Heart right ventricle (tissue), 16 donors: ENCODE data around the gene CYP27A1. TPM values are rescaled to one million over a fixed set of nuclear protein-coding genes. Genes with fewer than 3 reads are reported as not detected.

Experiments used
- ATAC-seq, 8 donors: fragments of 200-7000 bp; cut with Tn5 transposase; one replicate each; pipeline ENCODE4 v1.9.1; 2020; ENCODE audit warnings: mild to moderate bottlenecking in 8 of 8, moderate library complexity in 8 of 8, moderate number of reproducible peaks in 1 of 8
- DNase-seq, 2 donors: peaks; one replicate each; pipeline ENCODE4 v3.0.0-alpha.2; 2020
- H3K27ac ChIP-seq, 10 donors: fragments of 200-600 bp; sonication (generic) in 2 of 10; one replicate each; pipeline versions ENCODE4 v1.5.0 to v1.8.0; 2020 to 2022; ENCODE audit warnings: mild to moderate bottlenecking in 3 of 10
- H3K27me3 ChIP-seq, 7 donors: fragments of 200-600 bp; one replicate each; pipeline ENCODE4 v1.8.0; 2021 to 2022; ENCODE audit warnings: mild to moderate bottlenecking in 2 of 7
- H3K36me3 ChIP-seq, 9 donors: fragments of 200-600 bp; sonication (generic) in 1 of 9; one replicate each; pipeline versions ENCODE4 v1.5.0 to v1.8.0; 2020 to 2022; ENCODE audit warnings: mild to moderate bottlenecking in 2 of 9
- H3K4me1 ChIP-seq, 9 donors: fragments of 200-600 bp; sonication (generic) in 1 of 9; one replicate each; pipeline versions ENCODE4 v1.5.0 to v1.8.0; 2020 to 2022; ENCODE audit warnings: mild to moderate bottlenecking in 4 of 9
- H3K4me3 ChIP-seq, 10 donors: fragments of 200-600 bp; sonication (generic) in 2 of 10; one replicate each; pipeline versions ENCODE4 v1.5.0 to v1.8.0; 2020 to 2022; ENCODE audit warnings: mild to moderate bottlenecking in 7 of 10, moderate library complexity in 2 of 10
- H3K9me3 ChIP-seq, 11 donors: fragments of 200-600 bp in 10 of 11; sonication (generic) in 2 of 11; one replicate each; pipeline versions ENCODE4 v1.5.0 to v1.8.0; 2013 to 2022; ENCODE audit warnings: mild to moderate bottlenecking in 2 of 11, control low read depth in 1 of 11, moderate library complexity in 1 of 11
- WGBS, 2 donors: extraction: QIAGEN DNeasy Blood & Tissue Kit; methylation state at CpG; one replicate each; pipeline ENCODE4 v1.1.7; 2013; ENCODE audit warnings: inconsistent platforms in 1 of 2; 5-methylcytosine and 5-hydroxymethylcytosine counted together
- intact Hi-C, 10 donors: fragments of 100-400 bp; cut with DNase I; formaldehyde crosslinking; loops; one replicate each; pipeline versions ENCODE4 v1.11.1 to v1.14.2; 2022
- polyA plus RNA-seq, 2 donors: library from polyadenylated mRNA; stranded (reverse); fragments of 200-250 nt; gene quantifications; one replicate each; pipeline ENCODE4 v1.2.3, GENCODE V29; 2013
- total RNA-seq, 10 donors: library from RNA; stranded (reverse); fragmentation: NEBNext Ultra II Directional in 3 of 10; extraction: Animal tissue kit (Norgen Biotek cat#: 25700) in 3 of 10; gene quantifications; one replicate each; pipeline versions ENCODE4 v1.2.1 to v1.2.4, GENCODE V29; 2021 to 2023
- TF ChIP-seq, protein P1 (sequence below), 9 donors: fragments of 200-600 bp; sonication (generic) in 2 of 9; IDR thresholded peaks; one replicate each; pipeline versions ENCODE4 v1.5.0 to v1.8.0; 2021 to 2022; ENCODE audit warnings: antibody characterized with exemption in 9 of 9, mild to moderate bottlenecking in 5 of 9, moderate library complexity in 1 of 9
- donor health status: Arrhythmogenic right ventricular cardiomyopathy.
- donor health status: ischemic (EF 13 %, LVEDD 7.1; RV severe dilation, severe dysfunction).
- donor health status: healthy with polysubstance abuse.
- donor health status: DM: no; HTN: yes; CAD: no.
- donor health status: DM: no; HTN: no; CAD: no.
- donor health status: ischemic (EF 25% LVEDD 6.9; RV normal size, moderate dysfunction).
- donor health status: ischemic (EF 25% LVEDD 5.7; RV mildly dilated, moderate dysfunction).
- donor health status: healthy.
- donor health status: DM: yes; HTN: yes; CAD: no.
- donor health status: Ischemic cardiomyopathy.
- donor health status: ischemic (EF 35%, LVEDD 5.7; RV mildly dilated, moderate dysfunction).
- donor health status: nonischemic (EF 11% LVEDD 7.7; RV severe dilation, severe dysfunction).
- donor health status: DM: yes; HTN: yes; CAD: no.
- donor health status: PGD.
- donor health status: ischemic (EF 29% LVEDD 5.4; RV normal size, mild dysfunction).
- donor health status: nonischemic (EF 23%, LVEDD 6.1; RV moderate dilation, normal function).

Gene CYP27A1
- total and polyA plus RNA-seq, 12 donors, result 3.7 to 12.8 (median 7.6) TPM

DNA sequence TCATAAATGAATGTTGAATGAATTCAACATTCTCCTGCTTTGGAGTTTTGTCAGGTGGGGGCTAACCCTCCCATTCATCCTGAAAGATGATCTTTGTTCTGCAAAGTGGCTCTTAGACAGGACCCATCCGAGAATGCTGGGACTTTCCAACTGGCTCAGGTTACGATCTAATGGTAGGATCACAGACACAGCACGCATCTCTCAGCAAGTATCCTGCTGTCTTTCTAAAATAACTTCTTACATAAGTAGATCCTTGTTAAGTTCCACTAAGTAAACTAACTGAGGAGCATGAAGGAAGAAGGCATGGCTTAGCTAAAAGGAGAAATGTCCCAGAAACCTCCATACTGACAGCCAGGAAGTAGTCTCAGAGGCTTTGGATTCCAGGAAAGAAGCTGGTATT lies 23.7 kb downstream of the CYP27A1 start:
- no peak overlapping the region for H3K4me3 ChIP-seq
- peaks cover 0 to 2% (median 0%) of the 10 kb centered on the region in 7 donors for H3K27me3 ChIP-seq
- H3K36me3 ChIP-seq, result no peaks in the 10 kb centered on the region
- peaks cover 0 to 34% (median 12%) of the 10 kb centered on the region in 9 donors for H3K4me1 ChIP-seq
- peaks cover 0 to 15% (median 9%) of the 10 kb centered on the region in 11 donors for H3K9me3 ChIP-seq
- intact Hi-C loops, result no loop called here
- WGBS, 2 donors, result 21 to 31% methylated on average over 3 of the region's 3 CpGs
- DNase-seq (no peak), ATAC-seq (peak in 7 of 8 donors; percentile 5 to 85 (median 60))
- peak overlapping the region; percentile 23 to 78 (median 64) for H3K27ac ChIP-seq
- TF ChIP-seq, protein P1, sequence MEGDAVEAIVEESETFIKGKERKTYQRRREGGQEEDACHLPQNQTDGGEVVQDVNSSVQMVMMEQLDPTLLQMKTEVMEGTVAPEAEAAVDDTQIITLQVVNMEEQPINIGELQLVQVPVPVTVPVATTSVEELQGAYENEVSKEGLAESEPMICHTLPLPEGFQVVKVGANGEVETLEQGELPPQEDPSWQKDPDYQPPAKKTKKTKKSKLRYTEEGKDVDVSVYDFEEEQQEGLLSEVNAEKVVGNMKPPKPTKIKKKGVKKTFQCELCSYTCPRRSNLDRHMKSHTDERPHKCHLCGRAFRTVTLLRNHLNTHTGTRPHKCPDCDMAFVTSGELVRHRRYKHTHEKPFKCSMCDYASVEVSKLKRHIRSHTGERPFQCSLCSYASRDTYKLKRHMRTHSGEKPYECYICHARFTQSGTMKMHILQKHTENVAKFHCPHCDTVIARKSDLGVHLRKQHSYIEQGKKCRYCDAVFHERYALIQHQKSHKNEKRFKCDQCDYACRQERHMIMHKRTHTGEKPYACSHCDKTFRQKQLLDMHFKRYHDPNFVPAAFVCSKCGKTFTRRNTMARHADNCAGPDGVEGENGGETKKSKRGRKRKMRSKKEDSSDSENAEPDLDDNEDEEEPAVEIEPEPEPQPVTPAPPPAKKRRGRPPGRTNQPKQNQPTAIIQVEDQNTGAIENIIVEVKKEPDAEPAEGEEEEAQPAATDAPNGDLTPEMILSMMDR (IDR thresholded peaks at IDR 0.05), result no peak

DNA sequence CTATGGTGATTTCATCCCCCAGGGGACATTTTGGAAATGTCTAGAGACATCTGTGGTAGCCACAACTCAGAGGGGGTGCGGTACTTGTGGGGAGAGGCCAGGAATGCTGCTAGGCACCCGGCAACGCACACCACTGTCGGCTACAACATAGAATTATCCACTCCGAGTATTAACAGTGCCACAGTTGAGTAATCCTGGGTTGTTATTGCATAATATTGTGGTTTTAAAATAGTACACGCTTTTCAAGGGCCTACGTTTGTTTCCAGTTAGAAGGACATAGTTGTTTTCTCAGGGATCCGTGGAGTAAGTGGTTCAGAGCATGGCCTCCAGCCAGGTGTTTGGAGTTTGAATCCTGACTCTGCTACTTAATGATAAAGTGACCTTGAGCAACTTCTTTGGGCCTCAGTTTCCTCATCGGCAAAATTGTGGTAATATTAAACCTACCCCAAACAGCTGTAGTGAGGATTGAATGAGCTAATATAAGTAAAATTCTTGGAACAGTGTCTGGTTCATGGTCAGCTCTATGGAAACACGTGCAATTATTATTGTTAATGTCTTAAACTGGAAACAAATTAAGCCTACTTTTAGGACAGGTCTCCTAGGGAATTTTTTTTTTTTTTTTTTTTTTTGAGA lies 24.5 kb downstream of the CYP27A1 start:
- ATAC-seq (peak; percentile 93 to 99 (median 94)), DNase-seq (peak; percentile 61 to 64)
- Histone ChIP-seq H3K4me1 (peaks cover 0 to 34% (median 12%) of the 10 kb centered on the region in 9 donors), H3K36me3 (no peaks in the 10 kb centered on the region), H3K27ac (peak overlapping the region; percentile 23 to 78 (median 64)), H3K27me3 (no peaks in the 10 kb centered on the region), H3K4me3 (no peak overlapping the region), H3K9me3 (peaks cover 0 to 15% (median 9%) of the 10 kb centered on the region in 11 donors)
- TF ChIP-seq, protein P1 (IDR thresholded peaks at IDR 0.05), result no peak
- 40 to 49% methylated on average over 10 of the region's 10 CpGs for WGBS, 2 donors
- intact Hi-C loops, result no loop called here

DNA sequence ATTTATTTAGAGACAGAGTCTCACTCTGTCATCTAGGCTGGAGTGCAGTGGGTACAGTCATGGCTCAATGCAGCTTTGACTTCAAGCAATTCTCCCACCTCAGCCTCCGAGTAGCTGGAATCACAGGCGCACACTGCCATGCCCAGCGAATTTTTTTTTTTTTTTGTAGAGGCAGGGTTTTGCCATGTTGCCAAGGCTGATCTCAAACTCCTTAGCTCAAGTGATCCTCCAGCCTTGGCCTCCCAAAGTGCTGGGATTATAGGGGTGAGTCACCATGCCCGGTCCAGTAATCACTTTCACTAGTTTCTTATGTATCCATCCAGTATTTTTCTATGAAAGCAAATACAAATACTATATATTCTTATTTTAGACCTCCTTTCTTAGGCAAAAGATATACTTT lies 25.7 kb downstream of the CYP27A1 start:
- no peak for DNase-seq
- no peaks in the 10 kb centered on the region for H3K27me3 ChIP-seq
- H3K27ac ChIP-seq, result peak overlapping the region in 4 of 10 donors; percentile 3 to 74 (median 48)
- no peak overlapping the region for H3K4me3 ChIP-seq
- H3K9me3 ChIP-seq, result peaks cover 0 to 15% (median 9%) of the 10 kb centered on the region in 11 donors
- WGBS, 2 donors, result 98 to 99% methylated on average over 4 of the region's 4 CpGs
- ATAC-seq, result no peak
- H3K4me1 ChIP-seq, result peaks cover 0 to 27% (median 12%) of the 10 kb centered on the region in 9 donors
- intact Hi-C loops, result no loop called here
- peaks cover 0 to 8% (median 5%) of the 10 kb centered on the region in 9 donors for H3K36me3 ChIP-seq
- TF ChIP-seq, protein P1 (IDR thresholded peaks at IDR 0.05), result no peak

DNA sequence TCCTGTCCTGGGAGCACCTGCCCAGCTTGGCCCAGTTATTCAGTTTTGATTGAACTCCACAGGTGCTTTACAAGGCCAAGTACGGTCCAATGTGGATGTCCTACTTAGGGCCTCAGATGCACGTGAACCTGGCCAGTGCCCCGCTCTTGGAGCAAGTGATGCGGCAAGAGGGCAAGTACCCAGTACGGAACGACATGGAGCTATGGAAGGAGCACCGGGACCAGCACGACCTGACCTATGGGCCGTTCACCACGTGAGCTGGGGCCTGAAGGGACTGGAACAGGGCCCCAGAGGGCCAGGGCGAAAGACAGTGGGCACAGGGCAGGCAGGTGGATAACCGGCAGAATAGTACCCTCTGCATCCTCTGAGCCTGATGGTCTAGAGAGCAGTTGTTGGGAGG lies 27.6 kb downstream of the CYP27A1 start:
- H3K4me1 ChIP-seq, result peaks cover 0 to 24% (median 12%) of the 10 kb centered on the region in 9 donors
- intact Hi-C loops, result no loop called here
- peaks cover 0 to 27% (median 12%) of the 10 kb centered on the region in 9 donors for H3K36me3 ChIP-seq
- DNase-seq (no peak), ATAC-seq (no peak)
- H3K9me3 ChIP-seq, result peaks cover 0 to 6% (median 3%) of the 10 kb centered on the region in 11 donors
- WGBS, 2 donors, result 93 to 96% methylated on average over 12 of the region's 12 CpGs
- TF ChIP-seq, protein P1 (IDR thresholded peaks at IDR 0.05), result no peak
- H3K27me3 ChIP-seq, result no peaks in the 10 kb centered on the region
- no peak overlapping the region for H3K27ac ChIP-seq
- H3K4me3 ChIP-seq, result no peak overlapping the region
